ENCODE data around the gene MYLK.
A peak's percentile ranks its signal among the peaks of the same experiment; 100 is the strongest.

MYLK gene

GRCh38 chr3:123884203-123884831, at the start of gene MYLK:
MYLK (minus strand) TSS chr3:123884332; CDS start chr3:123793841, 90,491 bp downstream.
- peak within 1 kb of the TSS; percentile 83 for H2AFZ ChIP-seq (ENCODE audit: low read depth)
- peak within 1 kb of the TSS; percentile 43 for H3K4me2 ChIP-seq

GRCh38 chr3:123930445-123930844, 46.3 kb upstream of the MYLK start:
- H3K36me3 ChIP-seq (ENCODE audit: insufficient read depth) = 0 out of 2 replicates have a peak, but pooled peaks cover 7% of the 10 kb centered on the region
- no peak overlapping the region for H3K4me2 ChIP-seq
- no peak overlapping the region for H3K27ac ChIP-seq
- H3K9ac ChIP-seq = no peak overlapping the region
- no peak overlapping the region for H3K4me3 ChIP-seq (IDR thresholded peaks at IDR 0.05; ENCODE audit: insufficient read depth, low read depth, low read length)
- H3K79me2 ChIP-seq (ENCODE audit: insufficient read depth, low read depth) = no peaks in the 10 kb centered on the region
- TF ChIP-seq CTCF (conservative IDR thresholded peaks at IDR 0.05; ENCODE audit: low read depth, low read length) = no peak
- H2AFZ ChIP-seq (ENCODE audit: low read depth) = no peak overlapping the region
- no peaks in the 10 kb centered on the region for H3K4me1 ChIP-seq (ENCODE audit: low read depth, poor library complexity, severe bottlenecking)
- H4K20me1 ChIP-seq (ENCODE audit: insufficient read depth) = no peaks in the 10 kb centered on the region
- no peaks in the 10 kb centered on the region for H3K27me3 ChIP-seq (ENCODE audit: insufficient read depth, low read depth)

More at GRCh38 chr3:123884203-123884831, at the start of gene MYLK:
- Histone ChIP-seq H3K4me3 (IDR thresholded peaks at IDR 0.05; ENCODE audit: insufficient read depth, low read depth, low read length) (no peak within 1 kb of the TSS), H3K79me2 (ENCODE audit: insufficient read depth, low read depth) (no peaks in the 10 kb centered on the region), H3K9ac (peak within 1 kb of the TSS; percentile 55), H3K36me3 (ENCODE audit: insufficient read depth) (no peaks in the 10 kb centered on the region), H4K20me1 (ENCODE audit: insufficient read depth) (no peaks in the 10 kb centered on the region), H3K27ac (no peak within 1 kb of the TSS), H3K4me1 (ENCODE audit: low read depth, poor library complexity, severe bottlenecking) (peaks cover 40% of the 10 kb centered on the region), H3K27me3 (ENCODE audit: insufficient read depth, low read depth) (no peaks in the 10 kb centered on the region)
- TF ChIP-seq CTCF (conservative IDR thresholded peaks at IDR 0.05; ENCODE audit: low read depth, low read length) = no peak

- Histone ChIP-seq H3K27me3 (ENCODE audit: insufficient read depth, low read depth) (no peaks in the 10 kb centered on the region), H3K27ac (no peak overlapping the region), H3K4me1 (ENCODE audit: low read depth, poor library complexity, severe bottlenecking) (no peaks in the 10 kb centered on the region), H3K4me2 (no peak overlapping the region), H3K9ac (no peak overlapping the region), H3K36me3 (ENCODE audit: insufficient read depth) (0 out of 2 replicates have a peak, but pooled peaks cover 7% of the 10 kb centered on the region), H4K20me1 (ENCODE audit: insufficient read depth) (no peaks in the 10 kb centered on the region), H2AFZ (ENCODE audit: low read depth) (no peak overlapping the region), H3K4me3 (IDR thresholded peaks at IDR 0.05; ENCODE audit: insufficient read depth, low read depth, low read length) (no peak overlapping the region), H3K79me2 (ENCODE audit: insufficient read depth, low read depth) (no peaks in the 10 kb centered on the region)
- TF ChIP-seq CTCF (conservative IDR thresholded peaks at IDR 0.05; ENCODE audit: low read depth, low read length) = no peak
These were observed 45.2 kb upstream of the MYLK start for GRCh38 chr3:123929325-123929724.

DNA sequence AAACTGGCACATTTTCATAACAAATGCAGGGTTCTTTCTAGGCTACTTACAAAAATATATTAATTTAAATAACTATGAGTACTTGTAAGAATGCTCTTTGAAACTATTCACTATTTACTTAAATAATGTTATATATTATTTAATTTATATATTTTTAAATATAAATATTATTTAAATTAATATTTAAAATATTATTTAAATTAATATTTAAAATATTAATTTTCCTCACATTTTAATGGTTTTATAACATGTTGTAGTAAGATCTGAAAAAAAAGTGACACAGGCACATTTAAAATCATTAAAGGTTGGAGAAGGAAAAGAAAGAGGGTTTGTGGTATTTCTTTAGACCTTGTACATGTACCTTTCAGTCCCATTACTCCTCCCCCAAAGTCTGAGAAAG, 42.3 kb upstream of the MYLK start:
- no peaks in the 10 kb centered on the region for H3K79me2 ChIP-seq (ENCODE audit: insufficient read depth, low read depth)
- H3K27me3 ChIP-seq (ENCODE audit: insufficient read depth, low read depth) = no peaks in the 10 kb centered on the region
- H3K36me3 ChIP-seq (ENCODE audit: insufficient read depth) = 0 out of 2 replicates have a peak, but pooled peaks cover under 1% of the 10 kb centered on the region
- no peak for TF ChIP-seq CTCF (conservative IDR thresholded peaks at IDR 0.05; ENCODE audit: low read depth, low read length)
- H4K20me1 ChIP-seq (ENCODE audit: insufficient read depth) = no peaks in the 10 kb centered on the region
- H3K4me3 ChIP-seq (IDR thresholded peaks at IDR 0.05; ENCODE audit: insufficient read depth, low read depth, low read length) = no peak overlapping the region
- no peaks in the 10 kb centered on the region for H3K4me1 ChIP-seq (ENCODE audit: low read depth, poor library complexity, severe bottlenecking)
- H3K9ac ChIP-seq = no peak overlapping the region
- no peak overlapping the region for H3K27ac ChIP-seq
- H2AFZ ChIP-seq (ENCODE audit: low read depth) = no peak overlapping the region
- no peak overlapping the region for H3K4me2 ChIP-seq
